ENCODE measurements around the gene ASGR2.

GRCh38 chr17:7133424-7133823, 18.8 kb upstream of the ASGR2 start:
- TF ChIP-seq EP300 (IDR thresholded peaks at IDR 0.05; ENCODE audit: low read depth) (no peak), POLR2AphosphoS5 (IDR thresholded peaks at IDR 0.05) (no peak)
- TF ChIP-seq, protein P1, sequence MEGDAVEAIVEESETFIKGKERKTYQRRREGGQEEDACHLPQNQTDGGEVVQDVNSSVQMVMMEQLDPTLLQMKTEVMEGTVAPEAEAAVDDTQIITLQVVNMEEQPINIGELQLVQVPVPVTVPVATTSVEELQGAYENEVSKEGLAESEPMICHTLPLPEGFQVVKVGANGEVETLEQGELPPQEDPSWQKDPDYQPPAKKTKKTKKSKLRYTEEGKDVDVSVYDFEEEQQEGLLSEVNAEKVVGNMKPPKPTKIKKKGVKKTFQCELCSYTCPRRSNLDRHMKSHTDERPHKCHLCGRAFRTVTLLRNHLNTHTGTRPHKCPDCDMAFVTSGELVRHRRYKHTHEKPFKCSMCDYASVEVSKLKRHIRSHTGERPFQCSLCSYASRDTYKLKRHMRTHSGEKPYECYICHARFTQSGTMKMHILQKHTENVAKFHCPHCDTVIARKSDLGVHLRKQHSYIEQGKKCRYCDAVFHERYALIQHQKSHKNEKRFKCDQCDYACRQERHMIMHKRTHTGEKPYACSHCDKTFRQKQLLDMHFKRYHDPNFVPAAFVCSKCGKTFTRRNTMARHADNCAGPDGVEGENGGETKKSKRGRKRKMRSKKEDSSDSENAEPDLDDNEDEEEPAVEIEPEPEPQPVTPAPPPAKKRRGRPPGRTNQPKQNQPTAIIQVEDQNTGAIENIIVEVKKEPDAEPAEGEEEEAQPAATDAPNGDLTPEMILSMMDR (IDR thresholded peaks at IDR 0.05): peak in 1 of 5 experiments; percentile 16

Data from transverse colon (tissue), 4 donors.